RCC 7860 (cell line): ENCODE results near the gene WTAP.

ENCODE experiments used
- DNase-seq: peaks from one replicate; pipeline ENCODE4 v3.0.0-alpha.2; 2015; ENCODE audit warnings: low spot score
- FAIRE-seq: peaks from 2 replicates; lab custom pipeline; 2012; peaks lifted over from hg19 to GRCh38; lab: Jason Lieb, UNC

The WTAP gene

DNA sequence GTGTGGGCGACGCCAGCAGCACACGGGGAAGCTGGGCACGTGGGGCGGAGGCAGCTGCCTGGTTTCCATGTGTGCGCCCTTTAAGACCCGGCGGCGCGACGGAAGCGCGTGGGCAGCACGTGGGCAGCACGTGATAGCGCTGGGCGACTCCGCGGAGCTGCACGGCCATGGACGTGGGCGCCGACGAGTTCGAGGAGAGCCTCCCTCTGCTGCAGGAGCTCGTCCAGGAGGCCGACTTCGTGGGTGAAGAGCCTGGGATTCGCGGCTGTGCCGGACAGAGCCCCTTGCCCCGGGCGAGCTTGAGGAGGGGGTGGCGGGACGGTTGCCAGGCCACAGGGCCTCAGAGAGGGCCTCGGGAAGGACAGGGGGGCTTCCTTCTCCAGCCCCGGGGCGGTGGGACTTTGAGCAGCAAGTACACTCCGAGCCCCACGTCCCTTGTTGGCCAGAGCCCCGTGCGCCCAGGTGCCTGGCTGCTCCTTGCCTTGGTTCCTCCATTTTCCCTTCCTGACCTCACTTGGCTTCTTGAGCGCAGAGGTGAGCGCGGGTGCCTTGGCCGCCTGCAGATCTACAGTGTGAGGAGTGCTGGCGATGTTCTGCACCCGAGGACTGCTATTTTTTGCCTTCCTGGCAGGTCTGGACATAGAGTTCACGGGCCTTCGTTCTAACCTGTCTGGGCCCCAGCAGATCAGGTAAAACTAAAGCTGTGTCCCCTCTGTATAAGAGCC lies 73.0 kb downstream of the WTAP start, which contains the start of gene PNLDC1:
PNLDC1 (plus strand) TSS at position 136 of the 725 bp plus-strand sequence; CDS start at position 168, 32 bp downstream.
- DNase-seq (no peak), FAIRE-seq (no peak)

DNA sequence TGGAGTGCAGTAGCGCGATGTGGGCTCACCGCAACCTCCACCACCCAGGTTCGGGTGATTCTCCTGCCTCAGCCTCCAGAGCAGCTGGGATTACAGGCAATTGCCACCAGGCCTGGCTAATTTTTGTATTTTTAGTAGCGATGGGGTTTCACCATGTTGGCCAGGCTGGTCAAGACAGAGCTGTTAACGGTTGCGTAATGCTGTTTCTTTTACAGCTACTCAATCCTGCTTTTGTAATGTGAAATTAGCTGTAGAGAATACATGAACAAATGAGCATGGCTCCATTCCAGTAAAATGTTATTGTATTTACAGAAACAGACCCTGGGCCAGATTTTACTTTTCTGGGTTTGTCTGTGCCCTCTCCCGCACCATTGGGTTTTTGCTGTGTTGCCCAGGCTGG lies 74.6 kb downstream of the WTAP start:
- FAIRE-seq, result no peak
- no peak for DNase-seq

GRCh38 chr6:159804504-159804903 lies 77.2 kb downstream of the WTAP start:
- DNase-seq (no peak), FAIRE-seq (no peak)

DNA sequence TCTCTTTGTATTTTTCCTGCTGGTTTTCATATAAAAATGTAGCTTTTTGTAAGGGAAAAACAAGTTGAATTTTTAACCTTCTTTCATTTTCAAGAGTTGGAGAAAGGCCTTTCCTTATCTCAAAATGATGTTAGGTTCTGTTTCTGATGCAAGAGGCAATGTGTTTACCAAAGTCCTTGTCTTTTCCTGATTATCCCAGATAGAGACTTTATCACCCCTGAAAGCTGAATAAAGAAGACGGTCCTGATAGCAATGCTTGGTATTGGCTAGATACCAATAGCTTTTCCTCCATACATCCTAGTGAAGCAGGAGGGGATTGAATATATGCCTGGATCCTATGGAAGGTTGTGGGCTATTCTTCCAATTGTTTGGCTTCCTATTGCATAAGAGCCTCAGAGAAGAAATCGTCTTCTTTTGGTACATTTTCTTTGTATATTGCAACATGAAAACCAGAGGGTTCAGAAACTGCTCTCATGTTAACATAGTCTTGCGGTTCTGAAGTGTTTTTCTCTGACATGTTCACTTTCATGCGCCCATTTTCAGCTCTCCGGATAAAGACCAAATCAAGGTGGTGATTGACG lies 78.2 kb downstream of the WTAP start:
- FAIRE-seq (no peak), DNase-seq (no peak)
